Esophagus mucosa (tissue), 1 donor: ENCODE measurements around the gene GMPPB. TPM values are rescaled to one million over a fixed set of nuclear protein-coding genes. Genes with fewer than 3 reads are reported as not detected.

Experiments used
- ATAC-seq: fragments of 200-7000 bp; cut with Tn5 transposase; one replicate; pipeline ENCODE4 v1.9.1; 2020
- total RNA-seq: library from RNA; stranded (reverse); gene quantifications from one replicate; pipeline ENCODE4 v1.2.4, GENCODE V29; 2023
- donor health status: DM: yes; HTN: yes; CAD: no.

The GMPPB gene
- total RNA-seq, 1 donor from 2014 or later: 22.5 TPM

DNA sequence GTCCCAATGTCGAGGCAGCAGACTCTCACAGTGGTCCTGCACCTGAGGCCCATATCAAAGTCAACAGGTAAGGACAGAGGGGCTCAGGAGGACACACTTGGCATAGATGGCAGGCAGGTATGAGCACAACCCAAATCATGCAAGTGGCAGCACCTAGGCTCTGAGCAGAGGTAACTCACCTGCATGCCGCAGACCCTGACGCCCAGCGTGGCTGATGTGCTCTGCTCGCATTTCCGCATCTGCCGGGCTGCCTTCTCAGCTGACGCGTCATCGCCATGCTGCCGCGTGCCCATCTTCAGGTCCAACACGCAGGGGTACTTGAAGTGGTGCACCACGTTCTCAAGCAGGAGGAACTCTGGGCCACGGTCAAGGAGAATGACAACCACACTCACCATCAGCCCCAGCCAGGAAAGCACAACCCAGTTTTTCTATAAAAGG, 4.2 kb upstream of the GMPPB start:
- no peak for ATAC-seq

DNA sequence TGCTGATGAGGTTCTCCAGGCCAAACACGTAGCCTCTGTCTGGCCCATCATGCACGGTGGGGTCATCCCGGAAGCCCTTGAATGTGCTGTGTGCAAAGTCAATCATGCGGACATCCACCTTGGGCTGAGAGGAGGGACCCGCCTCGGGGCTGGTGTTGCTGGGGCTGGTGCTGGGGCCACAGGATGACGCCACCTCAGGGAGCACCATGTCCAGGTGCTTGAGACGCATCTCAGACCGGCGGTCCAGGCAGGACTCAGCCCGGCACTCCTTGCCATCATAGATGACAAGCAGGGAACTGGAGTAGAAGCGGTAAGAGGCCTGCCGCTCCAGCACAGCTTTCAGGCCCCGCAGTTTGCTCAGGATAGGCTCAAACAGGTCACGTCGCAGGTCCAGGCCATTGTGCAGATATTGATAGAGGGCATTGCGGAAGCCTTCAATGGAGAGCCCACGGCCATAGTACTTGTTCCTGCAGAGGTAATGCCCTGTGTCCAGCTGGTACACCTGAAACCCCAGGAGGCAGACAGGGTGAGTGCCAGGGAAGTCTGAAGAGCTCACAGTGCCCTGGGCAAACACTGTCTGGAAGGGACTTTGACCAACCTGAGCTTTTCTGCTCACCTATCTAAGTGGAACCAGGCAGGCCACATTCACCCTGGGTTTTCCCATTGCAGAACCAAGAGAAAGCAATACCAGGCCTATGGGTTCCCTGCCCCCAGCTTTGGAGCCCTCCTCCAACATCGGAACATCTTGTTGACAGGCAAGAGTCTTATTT, 3.6 kb upstream of the GMPPB start:
- ATAC-seq: no peak

DNA sequence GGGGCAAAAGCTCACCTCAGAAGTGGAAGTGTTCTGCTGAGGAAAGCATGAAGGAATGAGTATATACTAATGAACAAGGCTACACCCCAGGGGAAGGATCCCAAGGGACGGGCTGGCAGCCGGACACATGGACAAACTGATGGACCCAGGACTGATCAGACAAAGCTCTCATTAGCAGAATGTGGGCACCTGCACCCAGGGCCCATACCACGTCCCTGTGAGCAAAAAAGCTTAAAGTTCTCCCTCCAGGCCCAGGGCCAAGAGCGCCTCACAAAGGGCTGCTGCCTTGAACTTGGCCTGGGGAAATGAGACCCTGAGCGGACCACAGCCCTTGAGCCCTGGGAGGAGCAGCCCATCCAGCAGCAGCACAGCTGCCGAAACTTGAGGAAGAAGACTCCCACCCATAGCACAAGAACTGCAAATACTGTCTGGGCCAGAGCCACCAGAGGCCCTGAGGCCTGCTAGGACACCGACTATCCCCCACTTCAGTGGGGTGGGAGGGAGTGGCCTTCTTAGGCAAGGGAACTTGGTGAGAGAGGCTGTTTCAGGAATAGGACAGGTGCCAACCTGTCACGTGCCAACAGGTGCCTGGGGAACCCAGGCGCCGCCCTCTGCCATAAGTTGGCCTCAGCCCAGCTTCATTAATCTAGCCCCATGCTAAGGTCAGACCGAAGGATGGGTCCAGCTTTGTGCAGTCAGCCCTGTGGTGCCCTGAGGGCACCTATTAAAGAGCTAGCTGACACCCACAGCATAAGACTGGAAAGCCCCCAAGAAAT, 2.3 kb upstream of the GMPPB start:
- no peak for ATAC-seq

DNA sequence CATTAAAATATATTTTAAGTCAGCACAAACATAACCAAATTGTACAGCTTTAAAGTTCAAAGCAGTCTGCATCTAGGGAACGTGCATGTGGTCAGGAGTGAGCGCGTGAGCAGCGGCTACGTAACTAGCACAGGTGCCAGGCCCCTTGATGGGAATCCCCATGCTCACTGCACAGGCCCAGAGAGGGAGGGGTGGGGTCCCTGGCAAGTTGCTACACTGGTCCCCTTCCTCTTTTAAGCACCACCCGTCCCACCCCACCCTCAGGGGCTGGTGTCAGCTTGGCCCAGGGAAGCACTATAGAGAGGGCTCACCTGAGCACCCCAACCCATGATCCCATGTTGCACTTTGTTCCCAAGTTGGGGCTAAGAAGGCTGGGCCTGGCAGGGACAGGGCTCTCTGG, 835 bp upstream of the GMPPB start:
- no peak for ATAC-seq

DNA sequence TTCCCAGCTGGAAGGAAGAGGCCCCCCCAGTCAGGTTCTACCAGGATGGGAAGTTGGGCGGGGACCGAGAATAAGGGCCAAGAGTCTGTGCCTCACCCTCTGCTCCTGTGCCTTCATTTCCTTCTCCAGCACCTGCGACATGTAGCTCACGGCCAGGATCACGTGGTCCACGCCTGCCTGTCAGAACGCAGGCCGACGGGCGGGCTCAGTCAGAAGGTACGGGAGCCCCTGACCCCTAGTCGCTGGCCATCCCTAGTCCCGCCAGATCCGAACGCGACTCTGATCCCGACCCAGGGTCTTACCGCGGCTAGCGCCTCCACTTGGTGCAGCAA, 489 bp downstream of the GMPPB start:
- ATAC-seq: peak; percentile 59

DNA sequence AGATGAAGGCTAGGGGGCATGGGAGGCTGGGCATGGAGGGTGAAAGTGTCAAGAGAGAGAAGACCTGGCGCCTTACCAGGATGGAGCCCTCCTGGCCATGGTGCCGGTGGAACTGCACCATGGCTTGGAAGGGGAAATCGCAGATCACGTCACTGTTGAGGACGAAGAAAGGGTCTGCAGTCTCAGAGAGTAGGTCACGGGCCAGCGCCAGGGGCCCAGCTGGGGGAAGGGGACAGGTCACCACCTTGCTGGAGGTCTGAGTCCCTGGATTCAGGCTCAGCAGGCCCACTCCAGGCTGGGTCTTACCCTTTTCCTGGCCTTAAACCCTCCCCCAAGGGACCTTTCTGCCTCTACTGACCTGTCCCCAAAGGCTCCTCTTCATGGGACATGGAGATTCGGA, 855 bp downstream of the GMPPB start:
- ATAC-seq: no peak

DNA sequence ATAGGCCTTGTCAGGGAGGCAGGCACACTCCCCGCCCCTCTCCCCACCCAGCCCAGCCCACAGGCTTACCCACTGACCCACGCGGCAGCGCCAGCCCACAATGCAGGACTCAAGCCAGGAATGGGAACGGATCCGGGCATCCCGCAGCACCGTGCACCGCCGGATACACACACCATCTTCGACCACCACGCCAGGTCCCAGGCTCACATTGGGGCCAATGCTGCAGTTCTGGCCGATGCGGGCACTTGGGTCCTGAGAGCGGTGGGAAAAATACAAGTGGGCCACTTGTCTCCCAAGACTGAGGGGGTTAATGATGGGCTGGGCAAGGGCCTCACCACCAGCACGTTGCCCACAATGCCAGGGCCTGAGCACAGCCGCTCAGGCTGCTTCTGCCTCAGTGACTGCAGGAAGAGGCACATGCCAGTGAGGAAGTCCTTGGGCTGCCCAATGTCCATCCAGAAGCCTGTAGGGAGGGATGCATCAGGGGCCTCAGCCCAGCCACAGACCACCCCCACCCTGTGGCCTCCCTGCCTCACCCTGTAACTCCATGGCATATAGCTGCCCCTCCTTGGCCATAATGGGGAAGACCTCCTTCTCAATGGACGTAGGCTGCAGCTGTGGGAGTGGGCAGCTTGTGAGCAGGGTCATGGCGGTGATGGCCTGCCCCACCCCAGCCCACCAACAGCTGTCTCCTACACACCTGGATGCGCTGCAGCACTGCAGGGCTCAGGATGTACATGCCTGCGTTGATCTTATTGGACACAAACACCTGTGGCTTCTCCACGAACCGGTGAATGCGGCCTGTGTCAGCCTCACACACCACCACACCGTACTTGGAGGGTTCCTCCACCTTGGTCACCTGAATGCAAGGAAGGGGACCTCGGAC, 1.6 kb downstream of the GMPPB start:
- ATAC-seq: no peak

DNA sequence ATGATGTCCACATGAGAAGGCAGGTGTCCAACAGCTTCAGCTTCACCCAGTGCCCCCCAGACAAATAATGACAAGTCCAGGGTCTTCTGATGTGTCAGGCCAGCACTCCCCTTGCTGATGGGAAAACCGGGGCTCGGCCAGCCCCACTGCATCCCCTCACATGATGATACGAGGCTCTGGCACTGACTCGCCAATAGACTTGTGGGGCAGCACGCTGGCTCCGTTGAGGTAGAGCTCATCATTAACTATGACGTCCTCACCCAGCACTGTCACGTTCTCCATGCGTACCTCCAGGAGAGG, 2.2 kb downstream of the GMPPB start:
- ATAC-seq: no peak

DNA sequence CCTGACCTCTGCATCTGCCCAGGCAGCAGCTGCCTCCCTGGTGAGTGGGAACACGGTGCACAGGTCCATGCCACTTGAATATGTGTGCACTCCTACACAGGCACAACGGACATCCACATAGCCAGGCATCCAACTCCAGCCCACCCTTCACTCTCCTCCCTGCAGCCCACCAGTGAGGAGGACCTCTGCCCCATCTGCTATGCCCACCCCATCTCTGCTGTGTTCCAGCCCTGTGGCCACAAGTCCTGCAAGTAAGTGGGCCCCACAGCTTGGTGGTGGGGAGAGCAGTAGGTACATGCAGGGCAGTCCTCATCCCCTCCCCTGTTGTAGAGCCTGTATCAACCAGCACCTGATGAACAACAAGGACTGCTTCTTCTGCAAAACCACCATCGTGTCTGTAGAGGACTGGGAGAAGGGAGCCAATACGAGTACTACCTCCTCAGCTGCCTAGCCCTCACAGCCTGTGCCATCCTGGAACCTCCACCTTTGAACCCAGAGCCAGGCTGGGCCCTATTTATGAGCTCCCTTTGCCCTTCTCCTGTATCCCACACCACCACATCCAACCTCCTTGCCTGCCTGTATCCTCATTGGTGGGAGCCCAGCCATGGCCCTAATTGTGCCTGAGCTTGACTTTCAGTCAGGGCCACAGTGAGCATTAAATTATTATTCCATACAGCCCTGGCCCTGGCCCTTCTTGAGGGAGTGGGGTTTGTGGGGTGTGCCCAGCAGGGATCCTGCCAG, 2.7 kb downstream of the GMPPB start:
- no peak for ATAC-seq

DNA sequence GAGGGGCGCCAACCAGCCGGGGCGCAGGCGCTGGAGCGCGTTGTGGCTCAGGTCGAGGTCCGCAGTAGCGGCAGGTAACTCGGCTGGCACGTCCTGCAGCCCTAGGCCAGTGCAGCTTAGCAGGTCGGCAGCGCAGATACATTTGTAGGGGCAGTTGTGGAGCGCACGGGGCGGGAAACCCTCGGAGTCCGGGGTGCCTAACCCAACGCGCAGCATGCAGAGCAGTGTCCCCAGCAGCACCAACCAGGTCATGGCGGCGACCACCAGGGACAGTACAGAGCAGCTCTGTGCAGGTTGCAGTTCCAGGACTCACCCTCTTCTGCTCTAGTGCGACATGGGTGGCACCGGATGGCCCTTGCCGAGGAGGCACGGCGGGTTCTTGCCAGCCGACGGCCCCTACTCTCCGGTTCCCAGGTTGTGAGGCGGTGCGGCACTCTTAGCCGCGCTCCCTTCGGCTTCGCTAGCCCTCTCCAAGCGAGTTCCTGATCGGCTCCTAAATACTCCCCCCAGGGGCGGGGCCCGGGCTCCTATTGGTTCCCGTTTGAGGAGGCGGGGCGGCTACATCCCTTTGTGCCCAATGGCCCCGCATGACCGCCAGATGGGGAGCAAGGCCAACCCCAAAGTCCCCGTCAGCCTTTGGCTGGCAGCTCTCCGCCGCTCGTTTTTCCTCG, 4.4 kb downstream of the GMPPB start, which contains the start of gene AMIGO3:
Gene AMIGO3, minus strand, starts transcription at position 471 of the 671 bp plus-strand sequence. Its CDS starts 219 bp downstream, at position 252.
- peak; percentile 63 for ATAC-seq

DNA sequence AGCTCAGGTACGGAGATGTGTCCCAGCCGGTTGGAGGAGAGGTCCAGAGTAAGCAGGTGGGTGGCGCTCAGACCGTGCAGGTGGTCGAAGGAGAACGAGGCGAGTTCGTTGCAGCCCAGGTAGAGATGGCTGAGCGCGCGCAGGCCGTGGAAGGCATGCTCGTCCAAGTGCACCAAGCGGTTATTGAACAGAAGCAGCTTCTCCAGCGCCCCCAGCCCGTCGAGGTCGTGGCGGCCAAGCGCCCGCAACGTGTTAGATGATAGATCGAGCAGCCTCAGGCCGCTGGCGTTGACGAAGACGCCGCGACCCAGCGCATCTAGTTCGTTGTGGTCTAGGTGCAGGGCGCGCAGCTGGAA, 4.9 kb downstream of the GMPPB start:
- ATAC-seq: no peak

DNA sequence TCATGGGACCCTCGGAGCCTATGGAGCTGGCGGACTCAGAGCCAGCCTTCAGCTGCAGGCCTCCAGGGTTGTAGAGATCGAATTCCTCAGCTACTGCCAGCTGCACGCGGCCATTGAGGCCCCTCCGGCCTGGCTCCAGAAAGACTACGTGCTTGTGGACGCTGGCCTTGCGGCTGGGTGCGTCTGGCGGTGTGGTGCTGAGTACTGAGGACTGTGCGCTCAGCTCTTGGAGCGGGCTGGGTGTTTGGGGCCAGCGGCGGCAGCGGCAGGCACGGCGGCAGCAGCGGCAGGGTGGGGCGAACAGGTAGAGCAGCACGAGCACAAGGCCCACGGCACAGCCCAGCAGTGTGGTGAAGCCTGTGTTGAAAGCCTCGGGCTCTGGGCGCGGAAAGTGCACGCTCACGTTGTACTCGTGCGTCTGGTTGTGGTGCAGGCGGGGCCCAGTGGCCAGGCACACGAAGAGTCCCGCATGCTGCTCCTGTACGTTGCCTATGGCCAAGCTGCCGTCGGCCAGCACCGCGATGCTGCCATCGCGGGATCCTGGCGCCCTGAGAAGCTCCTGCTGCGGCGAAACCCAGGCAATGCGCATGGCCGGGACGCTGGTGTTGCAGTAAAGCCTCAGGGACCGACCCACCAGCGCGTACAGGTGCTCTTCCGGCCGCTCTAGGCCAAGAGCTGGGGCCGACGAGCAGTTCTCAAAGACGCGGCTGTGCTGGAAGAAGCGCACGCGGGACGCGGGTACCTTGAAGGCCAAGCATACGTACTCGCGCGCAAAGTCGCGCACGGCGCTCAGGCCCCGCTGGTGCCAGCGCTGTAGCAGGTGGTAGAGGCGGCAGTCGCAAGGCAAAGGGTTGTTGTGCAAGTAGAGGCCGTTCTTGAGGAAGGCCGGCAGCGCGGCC, 5.5 kb downstream of the GMPPB start:
- ATAC-seq: peak; percentile 66

DNA sequence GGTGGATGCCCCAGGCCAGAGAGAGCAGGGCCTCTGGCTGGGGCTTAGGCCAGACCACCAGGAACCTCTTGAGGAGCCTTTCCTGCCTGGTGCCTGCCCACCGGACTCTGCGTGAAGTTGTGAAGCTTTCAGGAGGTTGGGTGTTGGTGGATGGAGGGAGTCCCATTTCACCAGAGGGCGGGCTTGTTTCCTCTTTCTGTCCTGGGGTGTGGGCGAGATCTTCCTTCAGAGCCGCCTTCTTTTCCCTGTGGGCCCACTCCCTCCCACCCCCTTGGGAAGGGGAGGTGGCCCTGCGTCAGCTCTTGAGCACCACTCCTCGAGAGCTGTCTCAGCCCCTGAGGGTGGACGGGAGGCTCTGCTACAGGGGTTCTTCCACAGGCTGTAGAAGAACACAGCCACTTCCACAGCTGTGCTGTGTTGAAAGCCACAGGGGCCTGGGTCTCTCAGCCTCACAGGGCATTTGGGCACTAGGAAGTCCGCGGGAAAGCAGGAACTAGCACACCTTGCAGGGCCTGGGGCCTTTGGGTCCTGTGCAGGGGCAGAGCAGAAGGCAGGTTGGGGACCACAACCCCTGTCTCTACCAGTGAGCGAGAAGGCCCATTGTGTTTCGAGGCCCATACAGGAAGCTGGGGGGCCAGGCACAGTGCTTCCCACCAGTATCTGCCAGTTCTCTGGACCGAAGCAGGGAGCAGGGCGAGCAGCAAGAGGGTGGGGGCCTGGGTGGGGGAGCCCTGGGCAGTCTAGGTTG, 6.4 kb downstream of the GMPPB start:
- no peak for ATAC-seq

DNA sequence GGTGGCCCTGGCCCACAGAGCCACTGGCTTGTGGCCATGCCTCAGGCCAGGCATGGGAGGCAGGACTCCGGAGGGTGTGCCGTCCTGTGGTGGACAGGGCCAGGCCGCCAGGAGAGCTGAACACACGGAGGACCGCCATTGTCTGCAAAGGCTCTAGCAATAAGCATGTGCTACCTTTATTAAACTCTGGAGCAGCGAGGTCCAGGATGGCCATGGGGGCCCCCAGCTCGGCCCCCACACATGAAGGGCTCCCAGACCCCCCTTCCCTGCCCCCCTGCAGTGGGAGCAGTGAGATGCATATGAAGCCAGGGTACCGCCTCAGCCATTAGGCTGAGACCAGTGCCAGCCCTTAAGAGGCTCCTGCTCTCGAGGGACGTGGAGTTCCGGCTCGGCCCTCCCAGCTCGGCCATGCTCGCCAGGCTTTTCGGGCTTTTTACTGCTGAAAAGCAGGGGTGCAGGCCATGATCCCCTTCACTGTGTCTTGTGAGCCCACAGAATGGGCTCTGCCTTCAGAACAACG, 7.0 kb downstream of the GMPPB start:
- ATAC-seq: no peak

DNA sequence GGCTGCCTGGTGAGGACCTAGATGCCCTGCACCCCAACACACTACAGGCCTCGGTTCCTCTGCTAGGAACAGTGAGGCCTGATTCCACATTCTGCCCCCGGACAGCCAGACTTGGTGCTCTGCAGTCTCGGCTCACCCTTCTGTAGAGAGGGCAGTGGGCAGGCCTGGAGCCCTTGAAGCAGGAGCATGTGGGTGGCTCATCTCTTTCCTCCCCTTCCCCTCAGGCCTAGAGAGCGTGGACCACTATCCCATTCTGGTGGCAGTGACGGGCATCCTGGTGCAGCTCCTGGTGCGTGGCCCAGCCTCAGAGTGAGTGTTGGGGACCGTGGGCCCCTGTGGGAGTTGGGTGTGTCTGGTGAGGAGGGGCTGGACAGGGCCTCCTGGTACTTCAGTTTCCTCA, 7.6 kb downstream of the GMPPB start:
- no peak for ATAC-seq

DNA sequence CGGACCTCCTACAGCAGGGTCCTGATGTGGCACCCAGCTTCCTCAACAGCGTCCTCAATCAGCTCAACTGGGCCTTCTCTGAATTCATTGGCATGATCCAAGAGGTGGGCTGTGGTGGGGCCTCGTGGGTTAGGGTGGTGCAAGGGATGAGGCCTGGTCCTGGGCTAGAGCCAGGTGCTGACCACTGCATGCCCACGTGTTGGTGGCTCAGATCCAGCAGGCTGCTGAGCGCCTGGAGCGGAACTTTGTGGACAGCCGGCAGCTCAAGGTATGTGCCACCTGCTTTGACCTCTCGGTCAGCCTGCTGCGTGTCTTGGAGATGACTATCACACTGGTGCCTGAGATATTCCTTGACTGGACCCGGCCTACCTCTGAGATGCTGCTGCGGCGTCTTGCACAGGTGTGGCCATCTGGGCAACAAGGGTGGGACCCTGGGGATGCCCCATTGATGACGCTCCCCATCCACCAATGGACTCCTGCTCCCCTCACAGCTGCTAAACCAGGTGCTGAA, 8.1 kb downstream of the GMPPB start:
- no peak for ATAC-seq

DNA sequence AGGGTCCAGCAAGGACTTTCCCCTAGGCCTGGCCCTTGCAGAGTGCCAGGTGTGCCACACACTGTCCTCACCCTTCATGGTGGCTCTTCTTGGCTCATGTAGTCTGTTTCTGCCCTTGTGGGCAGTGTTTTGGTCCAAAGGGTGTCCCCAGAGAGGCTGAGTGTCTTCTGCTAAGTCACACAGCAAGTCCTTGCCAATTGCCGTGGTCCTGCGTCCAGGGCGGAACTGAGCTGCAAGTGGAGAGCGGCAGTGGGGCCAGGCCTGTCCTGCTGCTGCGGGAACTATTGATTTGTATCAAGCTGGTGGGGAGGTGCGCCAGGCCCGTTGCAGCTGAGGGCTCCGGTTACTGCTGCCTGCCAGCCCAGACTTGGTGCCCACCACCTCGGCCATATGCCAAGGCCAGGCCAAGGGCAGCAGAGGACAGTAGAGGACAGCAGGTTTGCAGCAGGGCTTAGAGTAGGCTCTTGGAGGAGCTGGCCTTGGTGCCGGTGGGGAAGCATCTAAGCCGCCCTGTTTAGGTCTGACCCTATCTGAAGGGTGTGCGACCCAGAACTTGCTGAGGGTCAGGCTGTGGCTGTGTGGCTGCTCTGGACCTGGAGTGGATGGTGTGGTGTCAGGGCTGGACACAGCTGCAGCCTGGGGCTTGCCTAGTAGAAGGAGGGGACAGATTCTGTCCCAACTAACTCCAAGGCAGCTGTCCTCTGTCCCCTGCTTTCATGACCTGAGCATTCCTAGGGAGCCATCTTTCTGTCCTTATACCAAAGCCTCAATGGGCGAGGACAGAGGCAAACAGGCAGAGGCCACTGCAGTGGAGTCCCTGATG, 8.8 kb downstream of the GMPPB start:
- no peak for ATAC-seq

DNA sequence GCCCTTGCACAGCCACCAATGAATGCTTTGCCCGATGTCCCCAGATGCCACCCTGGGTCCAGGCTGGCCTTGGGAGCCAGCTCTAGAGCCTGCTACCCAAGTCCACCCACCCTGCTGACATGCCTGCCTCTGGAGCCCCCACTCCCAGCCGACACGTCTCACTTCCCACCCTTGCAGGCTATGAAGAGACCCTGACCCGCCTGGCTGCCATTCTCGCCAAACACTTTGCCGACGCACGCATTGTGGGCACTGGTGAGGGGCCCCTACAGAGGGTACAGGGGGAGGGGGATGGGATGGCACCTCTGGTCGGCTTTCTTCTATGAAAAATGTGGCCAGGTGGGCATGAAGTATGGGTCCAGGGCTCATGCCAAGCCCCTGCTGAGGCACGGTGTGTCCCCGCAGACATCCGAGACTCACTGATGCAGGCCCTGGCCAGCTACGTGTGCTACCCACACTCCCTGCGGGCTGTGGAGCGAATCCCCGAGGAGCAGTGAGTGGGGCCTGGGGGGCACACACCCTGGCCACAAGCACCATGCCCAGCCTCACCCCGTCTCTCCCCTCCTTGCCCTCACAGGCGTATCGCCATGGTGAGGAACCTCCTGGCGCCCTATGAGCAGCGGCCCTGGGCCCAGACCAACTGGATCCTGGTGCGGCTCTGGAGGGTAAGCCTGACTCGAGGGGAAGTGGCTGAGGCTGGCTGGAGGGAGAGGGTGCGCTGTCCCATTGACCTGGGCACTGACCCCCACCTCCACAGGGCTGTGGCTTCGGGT, 10.2 kb downstream of the GMPPB start:
- no peak for ATAC-seq
